Stimulated activated CD8-positive, alpha-beta memory T cell treated with anti-CD3 and anti-CD28 coated beads, Interleukin-7, amount 100 ng/mL, for 24 hours (primary cell): Measurements from ENCODE around the gene CNGB1.
"Not testable (repeated sequence)": the region's sequence is repeated elsewhere in the genome, so short reads cannot be mapped to it uniquely, and the experiment has no call there.

Experiments
- DNase-seq: peaks from one replicate; pipeline ENCODE4 v3.0.0-alpha.2; 2020; ENCODE audit warnings: low read depth

CNGB1 gene

GRCh38 chr16:57858635-57859034 lies 112.3 kb downstream of the CNGB1 start:
- no peak for DNase-seq

GRCh38 chr16:57857991-57858390 lies 112.9 kb downstream of the CNGB1 start:
- DNase-seq = not testable (repeated sequence)

GRCh38 chr16:57855188-57855587 lies 115.7 kb downstream of the CNGB1 start:
- no peak for DNase-seq

DNA sequence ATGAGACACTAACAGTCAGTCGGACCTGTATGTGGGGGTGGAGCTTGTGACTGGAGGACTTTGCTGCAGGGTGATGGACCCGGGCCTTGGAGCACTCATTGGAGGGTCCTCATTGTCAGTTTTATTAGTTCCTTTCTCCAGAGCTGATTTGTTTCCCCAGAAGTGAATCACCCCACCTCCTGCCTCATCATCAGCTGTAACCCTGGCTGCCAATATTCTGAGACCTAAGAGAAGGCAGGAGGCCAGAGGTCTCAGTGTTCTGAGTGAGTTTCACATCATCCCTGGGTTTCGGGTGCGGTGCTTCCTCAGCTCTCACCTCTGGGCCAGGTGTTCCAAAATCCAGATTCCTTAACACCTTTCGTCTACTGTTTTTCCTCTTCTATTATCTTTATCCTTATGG lies 118.7 kb downstream of the CNGB1 start:
- no peak for DNase-seq

DNA sequence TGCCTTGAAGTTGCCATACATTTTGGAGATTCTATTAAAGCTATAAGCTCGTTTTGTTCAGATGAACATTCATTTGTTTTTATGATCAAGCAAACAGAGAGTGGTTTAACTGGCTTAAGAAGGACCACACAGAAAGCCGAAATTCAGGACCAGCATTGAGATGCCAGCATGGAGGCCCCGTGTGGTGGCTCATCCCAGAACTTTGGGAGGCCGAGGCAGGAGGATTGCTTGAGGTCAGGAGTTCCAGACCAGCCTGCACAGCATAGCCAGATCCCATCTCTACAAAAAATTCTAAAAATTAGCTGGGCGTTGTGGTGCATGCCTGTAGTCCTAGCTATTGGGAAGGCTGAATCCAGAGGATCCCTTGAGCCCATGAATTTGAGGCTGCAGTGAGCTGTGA lies 122.7 kb downstream of the CNGB1 start:
- DNase-seq = no peak

- not testable (repeated sequence) for DNase-seq
Observed at GRCh38 chr16:57846931-57847330, 124.0 kb downstream of the CNGB1 start.

DNA sequence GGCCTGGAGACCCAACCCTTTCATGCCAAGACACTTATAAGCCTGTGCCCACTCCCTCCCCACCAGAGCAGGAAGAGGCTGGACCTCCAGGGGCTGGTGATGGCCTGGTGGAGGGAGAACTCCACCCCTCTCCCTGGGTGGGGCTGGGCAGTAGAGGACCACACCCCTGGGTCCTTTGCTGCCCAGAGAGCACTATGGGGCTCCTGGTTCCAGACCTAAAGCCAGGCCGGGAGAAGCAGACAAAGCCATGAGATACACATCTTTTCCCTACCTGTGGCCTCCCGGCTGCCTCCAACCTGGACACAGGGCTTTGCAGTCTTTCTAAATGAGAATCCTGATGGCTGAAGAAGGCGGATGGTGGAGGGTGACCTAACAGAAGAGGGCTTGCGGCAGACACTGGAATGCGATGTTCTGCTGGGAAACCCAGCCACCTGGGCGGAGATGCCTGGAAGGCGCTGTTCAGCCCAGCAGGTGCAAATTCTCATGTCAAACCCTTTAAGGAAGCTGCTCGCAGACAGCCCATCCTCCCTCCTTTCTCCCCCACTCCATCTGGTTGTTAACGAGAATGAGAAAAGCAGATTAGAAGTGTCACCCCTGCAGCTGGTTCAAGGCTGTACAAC lies 124.7 kb downstream of the CNGB1 start:
- no peak for DNase-seq

DNA sequence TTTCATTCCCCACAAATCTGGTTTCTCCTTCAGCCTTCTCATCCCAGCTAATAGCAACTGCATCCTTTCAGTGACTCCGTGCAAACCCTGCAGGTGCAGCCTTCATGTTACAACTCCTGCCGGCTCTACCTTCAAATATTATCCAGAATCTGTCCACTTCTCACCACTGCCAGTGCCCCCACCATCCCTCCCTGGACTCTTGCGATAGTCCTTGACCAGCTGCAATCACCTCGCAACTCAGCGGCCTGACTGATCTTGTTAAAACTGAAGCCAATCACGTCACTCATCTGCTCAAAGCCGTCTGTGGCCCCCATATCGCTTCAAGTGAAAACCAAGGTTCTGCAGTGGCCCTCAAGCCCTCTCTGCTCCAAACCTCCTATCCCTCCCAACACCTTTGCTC lies 125.8 kb downstream of the CNGB1 start:
- no peak for DNase-seq

GRCh38 chr16:57844416-57845030 lies 126.4 kb downstream of the CNGB1 start:
- no peak for DNase-seq

DNA sequence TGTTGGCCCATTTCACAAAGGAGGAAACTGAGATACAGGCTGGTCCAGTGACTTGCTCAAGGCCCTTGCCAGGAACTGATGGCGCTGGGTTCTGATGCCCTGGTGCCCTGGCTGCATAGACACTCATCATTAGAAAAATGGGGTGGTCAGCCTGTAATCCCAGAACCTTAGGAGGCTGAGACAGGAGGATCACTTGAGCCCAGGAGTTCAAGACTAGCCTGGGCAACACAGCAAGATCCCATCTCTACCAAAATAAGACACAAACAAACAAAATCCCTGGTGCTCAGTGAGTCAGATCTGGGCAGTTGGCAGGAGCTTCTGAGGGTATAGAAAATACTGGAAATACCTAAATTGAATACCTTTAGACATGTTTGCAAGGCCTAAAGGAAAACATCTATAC lies 127.5 kb downstream of the CNGB1 start:
- DNase-seq = no peak

- DNase-seq = no peak
Observed at GRCh38 chr16:57842601-57843000, 128.3 kb downstream of the CNGB1 start.

DNA sequence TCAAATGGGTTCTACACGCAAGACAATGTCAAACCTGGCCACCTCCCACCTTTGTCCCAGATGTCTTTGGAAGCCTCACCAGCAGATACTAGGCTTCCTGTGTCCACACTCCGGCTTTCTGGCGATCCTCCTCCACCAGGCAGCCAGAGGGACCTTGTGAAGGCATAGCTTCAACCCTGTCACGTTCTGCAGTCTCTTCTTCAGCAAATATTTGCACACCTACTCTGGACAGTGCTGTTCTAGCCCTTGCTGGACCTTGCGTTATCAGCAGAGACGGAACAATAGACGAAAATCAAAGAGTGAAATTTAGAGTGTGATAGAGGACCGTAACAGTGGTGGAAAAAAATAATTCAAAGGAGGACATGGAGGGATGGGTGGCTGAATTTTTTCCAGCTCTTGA lies 130.1 kb downstream of the CNGB1 start:
- DNase-seq = no peak

GRCh38 chr16:57838161-57838560 lies 132.8 kb downstream of the CNGB1 start:
- DNase-seq = no peak

DNA sequence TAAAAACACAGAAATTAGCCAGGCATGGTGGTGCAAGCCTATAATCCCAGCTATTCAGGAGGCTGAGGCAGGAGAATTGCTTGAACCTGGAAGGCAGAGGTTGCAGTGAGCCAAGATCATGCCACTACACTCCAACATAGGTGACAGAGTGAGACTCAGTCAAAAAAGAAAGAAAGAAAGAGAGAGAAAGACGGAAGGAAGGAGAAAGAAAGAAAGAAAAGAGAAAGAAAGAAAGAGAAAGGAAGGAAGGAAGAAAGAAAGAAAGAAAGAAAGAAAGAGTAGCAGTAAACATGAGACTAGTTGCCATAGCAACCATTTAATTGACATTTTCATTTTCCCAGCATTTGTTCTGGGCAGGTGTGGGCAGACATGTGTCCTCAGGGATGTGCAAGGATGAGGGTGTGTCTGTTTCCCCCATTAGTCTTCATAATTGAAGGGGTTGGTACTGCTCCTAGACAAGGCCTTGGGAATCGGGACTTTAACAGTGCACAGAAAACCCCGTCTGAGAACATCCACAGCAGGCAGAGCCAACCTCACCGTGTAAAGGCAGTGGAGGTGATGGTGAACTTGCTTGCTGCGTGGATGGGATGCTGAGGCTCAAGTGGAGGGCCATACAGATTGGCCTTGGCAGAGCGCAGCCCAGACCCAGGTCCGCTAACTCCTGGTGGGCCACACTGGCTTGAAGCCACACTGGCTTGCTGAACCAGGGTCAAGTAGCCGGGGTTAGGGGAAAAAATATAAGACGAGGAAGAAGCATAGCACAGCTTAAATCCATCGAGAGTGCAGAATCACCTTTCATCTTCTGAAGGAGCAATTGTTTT lies 133.4 kb downstream of the CNGB1 start:
- DNase-seq = no peak

DNA sequence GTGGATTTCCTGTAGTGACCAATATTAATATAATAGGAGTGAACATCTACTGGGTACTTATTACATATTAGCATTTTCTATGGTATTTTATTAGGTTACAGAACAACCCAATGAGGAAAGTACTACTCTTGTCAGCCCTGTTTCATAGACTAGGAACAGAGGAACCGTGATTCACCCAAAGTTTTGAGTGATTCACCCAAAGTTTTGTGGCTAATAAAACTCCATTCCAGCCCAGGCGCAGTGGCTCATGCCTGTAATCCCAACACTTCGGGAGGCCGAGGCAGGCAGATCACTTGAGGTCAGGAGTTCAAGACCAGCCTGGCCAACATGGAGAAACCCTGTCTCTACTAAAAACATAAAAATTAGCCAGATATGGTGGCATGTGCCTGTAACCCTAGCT lies 135.5 kb downstream of the CNGB1 start:
- DNase-seq = not testable (repeated sequence)

DNA sequence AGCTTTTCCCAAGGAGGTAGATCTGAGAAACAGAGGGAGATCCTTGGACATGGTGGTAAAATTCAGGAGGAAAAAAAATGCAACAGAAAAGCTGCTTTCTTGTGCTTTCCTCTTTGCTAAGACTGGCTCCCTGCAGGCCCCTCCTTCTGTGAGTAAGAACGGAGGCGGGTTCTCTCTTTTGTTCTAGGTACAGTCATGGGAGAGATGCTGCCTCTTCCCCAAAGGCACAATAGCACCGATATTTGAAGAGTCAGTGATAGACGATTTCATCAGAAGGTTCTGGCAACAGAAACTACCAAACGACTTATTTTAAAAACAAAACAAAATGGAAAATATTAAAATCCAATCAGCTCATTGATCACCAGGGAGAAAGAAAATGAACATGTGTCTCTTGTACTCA lies 136.0 kb downstream of the CNGB1 start:
- DNase-seq = no peak
